D721Med (cell line): ENCODE data around the gene NDUFS2.

Experiments
- DNase-seq: peaks from one replicate; pipeline ENCODE4 v3.0.0; 2011; ENCODE audit warnings: low spot score; ENCODE audit not compliant: insufficient read length
- FAIRE-seq: peaks from 2 replicates; lab custom pipeline; 2011; peaks lifted over from hg19 to GRCh38; lab: Jason Lieb, UNC
- CTCF ChIP-seq: IDR thresholded peaks from 2 replicates; pipeline ENCODE4 v1.5.1; 2012; ENCODE audit warnings: mild to moderate bottlenecking, control low read depth; ENCODE audit not compliant: insufficient read depth; ENCODE audit errors: missing control alignments

The NDUFS2 gene

GRCh38 chr1:161159913-161160243 is 42.3 kb upstream of the NDUFS2 start:
- DNase-seq, result no peak
- no peak for FAIRE-seq
- TF ChIP-seq CTCF, result no peak

GRCh38 chr1:161160671-161161145 is 41.5 kb upstream of the NDUFS2 start:
- FAIRE-seq (no peak), DNase-seq (no peak)
- no peak for TF ChIP-seq CTCF

GRCh38 chr1:161161652-161162051 is 40.5 kb upstream of the NDUFS2 start:
- TF ChIP-seq CTCF, result no peak

GRCh38 chr1:161162052-161162451 is 40.1 kb upstream of the NDUFS2 start:
- DNase-seq (no peak), FAIRE-seq (no peak)
- TF ChIP-seq CTCF, result no peak

More at GRCh38 chr1:161161652-161162051, 40.5 kb upstream of the NDUFS2 start:
- FAIRE-seq (no peak), DNase-seq (no peak)

GRCh38 chr1:161162806-161163205 is 39.4 kb upstream of the NDUFS2 start:
- DNase-seq, result no peak
- TF ChIP-seq CTCF, result no peak
- no peak for FAIRE-seq

GRCh38 chr1:161163793-161164192 is 38.4 kb upstream of the NDUFS2 start:
- TF ChIP-seq CTCF, result no peak
- FAIRE-seq (no peak), DNase-seq (no peak)

- no peak for TF ChIP-seq CTCF
- no peak for FAIRE-seq
Observed at GRCh38 chr1:161164901-161165610, 37.1 kb upstream of the NDUFS2 start.

More at GRCh38 chr1:161164901-161165610, 37.1 kb upstream of the NDUFS2 start:
- DNase-seq, result no peak
